WTC11 (cell line): Measurements from ENCODE around the gene AGBL1. TPM values are rescaled to one million over a fixed set of nuclear protein-coding genes. Genes with fewer than 3 reads are reported as not detected.

ENCODE experiments used
- ATAC-seq: fragments of 200-7000 bp; cut with Tn5 transposase; 2 replicates; pipeline ENCODE4 v1.10.0; 2021; ENCODE audit warnings: mild to moderate bottlenecking, moderate library complexity
- CTCF ChIA-PET: fragments of 300-600 bp; sonication (Branson Sonifier 250); formaldehyde crosslinking; loops from one replicate; lab custom pipeline; 2021; ENCODE audit warnings: antibody characterized with exemption; lab: Charles Lee
- POLR2A ChIA-PET: fragments of 350-600 bp; sonication (Branson Sonifier 250); formaldehyde crosslinking; loops from one replicate; lab custom pipeline; 2021; ENCODE audit warnings: antibody characterized with exemption; lab: Charles Lee
- DNase-seq: peaks from one replicate; pipeline ENCODE4 v3.0.0; 2021; ENCODE audit warnings: low spot score
- H3K27ac Mint-ChIP-seq: 2 replicates; pipeline ENCODE4 v1.8.0; 2021; ENCODE audit warnings: mixed read lengths
- H3K27me3 Mint-ChIP-seq: 2 replicates; pipeline ENCODE4 v1.8.0; 2021; ENCODE audit warnings: low read depth, mild to moderate bottlenecking, moderate library complexity, mixed read lengths
- H3K36me3 Mint-ChIP-seq: 2 replicates; pipeline ENCODE4 v1.8.0; 2021; ENCODE audit warnings: mixed read lengths
- H3K4me1 Mint-ChIP-seq: 2 replicates; pipeline ENCODE4 v1.8.0; 2022; ENCODE audit warnings: mixed read lengths
- H3K4me3 Mint-ChIP-seq: 2 replicates; pipeline ENCODE4 v1.8.0; 2021; ENCODE audit warnings: mild to moderate bottlenecking, moderate library complexity, mixed read lengths
- H3K9me3 Mint-ChIP-seq: 2 replicates; pipeline ENCODE4 v1.8.0; 2021; ENCODE audit warnings: mixed read lengths
- ETV6 ChIP-seq: sonication (generic); formaldehyde crosslinking; IDR thresholded peaks from 2 replicates; pipeline ENCODE4 v1.8.1; 2022; ENCODE audit warnings: mild to moderate bottlenecking, missing genetic modification reagents
- FOXJ3 ChIP-seq: sonication (generic); formaldehyde crosslinking; IDR thresholded peaks from 2 replicates; pipeline ENCODE4 v1.9.0; 2021; ENCODE audit warnings: missing genetic modification reagents, mild to moderate bottlenecking, borderline replicate concordance
- IRF2 ChIP-seq: sonication (generic); formaldehyde crosslinking; IDR thresholded peaks from 2 replicates; pipeline ENCODE4 v1.8.0; 2022; ENCODE audit warnings: low read depth, missing genetic modification reagents, borderline replicate concordance
- JAZF1 ChIP-seq: fragments of 250-450 bp; sonication (Bioruptor Pico); IDR thresholded peaks from 2 replicates; pipeline ENCODE4 v1.9.0; 2021; ENCODE audit warnings: moderate library complexity, mild to moderate bottlenecking, inconsistent platforms
- MXD4 ChIP-seq: fragments of 250-450 bp; sonication (Bioruptor Pico); IDR thresholded peaks from 2 replicates; pipeline ENCODE4 v1.8.0; 2021; ENCODE audit warnings: mild to moderate bottlenecking, moderate library complexity, borderline replicate concordance
- PRRX2 ChIP-seq: fragments of 250-450 bp; sonication (Bioruptor Pico); IDR thresholded peaks from 2 replicates; pipeline ENCODE4 v1.8.0; 2021; ENCODE audit warnings: mild to moderate bottlenecking
- SMAD4 ChIP-seq: sonication (generic); formaldehyde crosslinking; IDR thresholded peaks from 2 replicates; pipeline ENCODE4 v1.8.0; 2022; ENCODE audit warnings: mild to moderate bottlenecking, missing genetic modification reagents
- SP1 ChIP-seq: sonication (generic); formaldehyde crosslinking; conservative IDR thresholded peaks from 2 replicates; pipeline ENCODE4 v1.8.1; 2022; ENCODE audit warnings: missing genetic modification reagents
- ZNF219 ChIP-seq: sonication (generic); formaldehyde crosslinking; IDR thresholded peaks from 2 replicates; pipeline ENCODE4 v1.8.0; 2023; ENCODE audit warnings: missing genetic modification reagents, mild to moderate bottlenecking, borderline replicate concordance
- ZNF396 ChIP-seq: fragments of 250-450 bp; sonication (Bioruptor Pico); IDR thresholded peaks from 2 replicates; pipeline ENCODE4 v1.8.0; 2021; ENCODE audit warnings: mild to moderate bottlenecking, moderate library complexity, borderline replicate concordance
- ZNF416 ChIP-seq: fragments of 250-450 bp; sonication (Bioruptor Pico); IDR thresholded peaks from 2 replicates; pipeline ENCODE4 v1.9.0; 2021; ENCODE audit warnings: mild to moderate bottlenecking, inconsistent platforms
- ZNF671 ChIP-seq: fragments of 250-450 bp; sonication (Bioruptor Pico); IDR thresholded peaks from 2 replicates; pipeline ENCODE4 v1.8.0; 2021; ENCODE audit warnings: mild to moderate bottlenecking
- total RNA-seq: library from RNA; stranded (reverse); gene quantifications from 3 replicates; pipeline ENCODE4 v1.2.3, GENCODE V29; 2021
- TF ChIP-seq, protein P1 (sequence below): fragments of 250-450 bp; sonication (Bioruptor Pico); IDR thresholded peaks from 2 replicates; pipeline ENCODE4 v1.9.0; 2021; ENCODE audit warnings: mild to moderate bottlenecking
- TF ChIP-seq, protein P2 (sequence below): fragments of 250-450 bp; sonication (Bioruptor Pico); IDR thresholded peaks from 2 replicates; pipeline ENCODE4 v1.8.0; 2021; ENCODE audit warnings: mild to moderate bottlenecking
- TF ChIP-seq, protein P3 (sequence below): sonication (generic); formaldehyde crosslinking; IDR thresholded peaks from 2 replicates; pipeline ENCODE4 v1.8.1; 2022; ENCODE audit warnings: mild to moderate bottlenecking, moderate library complexity, missing genetic modification reagents
- TF ChIP-seq, protein P4 (sequence below): sonication (generic); formaldehyde crosslinking; IDR thresholded peaks from 2 replicates; pipeline ENCODE4 v1.8.0; 2022; ENCODE audit warnings: mild to moderate bottlenecking, missing genetic modification reagents
- TF ChIP-seq, protein P5 (sequence below): sonication (generic); formaldehyde crosslinking; IDR thresholded peaks from 2 replicates; pipeline ENCODE4 v1.8.1; 2023; ENCODE audit warnings: mild to moderate bottlenecking, missing genetic modification reagents
- TF ChIP-seq, protein P6 (sequence below): sonication (generic); formaldehyde crosslinking; IDR thresholded peaks from 2 replicates; pipeline ENCODE4 v1.8.1; 2022; ENCODE audit warnings: low read depth, mild to moderate bottlenecking, moderate library complexity, missing genetic modification reagents, borderline replicate concordance
- TF ChIP-seq, protein P7 (sequence below): sonication (generic); formaldehyde crosslinking; IDR thresholded peaks from 2 replicates; pipeline ENCODE4 v1.8.1; 2022; ENCODE audit warnings: missing genetic modification reagents, borderline replicate concordance

AGBL1 gene
- total RNA-seq, 1 experiment from 2014 or later, result not detected

DNA sequence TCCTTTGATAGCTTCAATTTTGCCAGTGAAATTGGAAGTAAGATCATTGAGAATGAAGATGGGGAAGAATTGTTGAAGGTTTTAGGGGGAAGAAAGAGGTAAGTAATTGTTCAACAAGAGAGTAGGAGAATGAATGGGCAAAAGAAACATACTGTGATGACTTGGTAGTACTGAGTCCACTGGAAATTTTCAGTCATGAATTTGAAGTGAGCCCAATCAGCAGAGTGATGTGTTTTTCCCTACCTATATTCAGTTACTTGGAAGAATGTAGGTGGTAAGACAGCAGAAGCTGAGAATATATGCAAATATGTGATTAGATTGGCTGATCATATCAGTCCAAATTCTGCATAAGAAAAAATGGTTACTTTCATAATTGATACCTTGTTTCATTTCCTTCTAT lies 569.6 kb downstream of the AGBL1 start:
- TF ChIP-seq, protein P1, sequence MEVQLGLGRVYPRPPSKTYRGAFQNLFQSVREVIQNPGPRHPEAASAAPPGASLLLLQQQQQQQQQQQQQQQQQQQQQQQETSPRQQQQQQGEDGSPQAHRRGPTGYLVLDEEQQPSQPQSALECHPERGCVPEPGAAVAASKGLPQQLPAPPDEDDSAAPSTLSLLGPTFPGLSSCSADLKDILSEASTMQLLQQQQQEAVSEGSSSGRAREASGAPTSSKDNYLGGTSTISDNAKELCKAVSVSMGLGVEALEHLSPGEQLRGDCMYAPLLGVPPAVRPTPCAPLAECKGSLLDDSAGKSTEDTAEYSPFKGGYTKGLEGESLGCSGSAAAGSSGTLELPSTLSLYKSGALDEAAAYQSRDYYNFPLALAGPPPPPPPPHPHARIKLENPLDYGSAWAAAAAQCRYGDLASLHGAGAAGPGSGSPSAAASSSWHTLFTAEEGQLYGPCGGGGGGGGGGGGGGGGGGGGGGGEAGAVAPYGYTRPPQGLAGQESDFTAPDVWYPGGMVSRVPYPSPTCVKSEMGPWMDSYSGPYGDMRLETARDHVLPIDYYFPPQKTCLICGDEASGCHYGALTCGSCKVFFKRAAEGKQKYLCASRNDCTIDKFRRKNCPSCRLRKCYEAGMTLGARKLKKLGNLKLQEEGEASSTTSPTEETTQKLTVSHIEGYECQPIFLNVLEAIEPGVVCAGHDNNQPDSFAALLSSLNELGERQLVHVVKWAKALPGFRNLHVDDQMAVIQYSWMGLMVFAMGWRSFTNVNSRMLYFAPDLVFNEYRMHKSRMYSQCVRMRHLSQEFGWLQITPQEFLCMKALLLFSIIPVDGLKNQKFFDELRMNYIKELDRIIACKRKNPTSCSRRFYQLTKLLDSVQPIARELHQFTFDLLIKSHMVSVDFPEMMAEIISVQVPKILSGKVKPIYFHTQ (CRISPR knock-in tag), result no peak
- TF ChIP-seq ETV6 (no peak), IRF2 (no peak), SMAD4 (CRISPR knock-in tag) (no peak), ZNF396 (CRISPR knock-in tag) (no peak), ZNF416 (CRISPR knock-in tag) (no peak), SP1 (CRISPR knock-in tag) (no peak), JAZF1 (CRISPR knock-in tag) (no peak), ZNF671 (CRISPR knock-in tag) (no peak), MXD4 (CRISPR knock-in tag) (no peak), ZNF219 (CRISPR knock-in tag) (no peak), PRRX2 (CRISPR knock-in tag) (no peak), FOXJ3 (CRISPR knock-in tag) (no peak)
- TF ChIP-seq, protein P2, sequence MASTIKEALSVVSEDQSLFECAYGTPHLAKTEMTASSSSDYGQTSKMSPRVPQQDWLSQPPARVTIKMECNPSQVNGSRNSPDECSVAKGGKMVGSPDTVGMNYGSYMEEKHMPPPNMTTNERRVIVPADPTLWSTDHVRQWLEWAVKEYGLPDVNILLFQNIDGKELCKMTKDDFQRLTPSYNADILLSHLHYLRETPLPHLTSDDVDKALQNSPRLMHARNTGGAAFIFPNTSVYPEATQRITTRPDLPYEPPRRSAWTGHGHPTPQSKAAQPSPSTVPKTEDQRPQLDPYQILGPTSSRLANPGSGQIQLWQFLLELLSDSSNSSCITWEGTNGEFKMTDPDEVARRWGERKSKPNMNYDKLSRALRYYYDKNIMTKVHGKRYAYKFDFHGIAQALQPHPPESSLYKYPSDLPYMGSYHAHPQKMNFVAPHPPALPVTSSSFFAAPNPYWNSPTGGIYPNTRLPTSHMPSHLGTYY (CRISPR knock-in tag), result no peak
- TF ChIP-seq, protein P3, sequence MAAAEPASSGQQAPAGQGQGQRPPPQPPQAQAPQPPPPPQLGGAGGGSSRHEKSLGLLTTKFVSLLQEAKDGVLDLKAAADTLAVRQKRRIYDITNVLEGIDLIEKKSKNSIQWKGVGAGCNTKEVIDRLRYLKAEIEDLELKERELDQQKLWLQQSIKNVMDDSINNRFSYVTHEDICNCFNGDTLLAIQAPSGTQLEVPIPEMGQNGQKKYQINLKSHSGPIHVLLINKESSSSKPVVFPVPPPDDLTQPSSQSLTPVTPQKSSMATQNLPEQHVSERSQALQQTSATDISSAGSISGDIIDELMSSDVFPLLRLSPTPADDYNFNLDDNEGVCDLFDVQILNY, result no peak
- TF ChIP-seq, protein P4, sequence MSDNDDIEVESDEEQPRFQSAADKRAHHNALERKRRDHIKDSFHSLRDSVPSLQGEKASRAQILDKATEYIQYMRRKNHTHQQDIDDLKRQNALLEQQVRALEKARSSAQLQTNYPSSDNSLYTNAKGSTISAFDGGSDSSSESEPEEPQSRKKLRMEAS (CRISPR knock-in tag), result no peak
- TF ChIP-seq, protein P5, sequence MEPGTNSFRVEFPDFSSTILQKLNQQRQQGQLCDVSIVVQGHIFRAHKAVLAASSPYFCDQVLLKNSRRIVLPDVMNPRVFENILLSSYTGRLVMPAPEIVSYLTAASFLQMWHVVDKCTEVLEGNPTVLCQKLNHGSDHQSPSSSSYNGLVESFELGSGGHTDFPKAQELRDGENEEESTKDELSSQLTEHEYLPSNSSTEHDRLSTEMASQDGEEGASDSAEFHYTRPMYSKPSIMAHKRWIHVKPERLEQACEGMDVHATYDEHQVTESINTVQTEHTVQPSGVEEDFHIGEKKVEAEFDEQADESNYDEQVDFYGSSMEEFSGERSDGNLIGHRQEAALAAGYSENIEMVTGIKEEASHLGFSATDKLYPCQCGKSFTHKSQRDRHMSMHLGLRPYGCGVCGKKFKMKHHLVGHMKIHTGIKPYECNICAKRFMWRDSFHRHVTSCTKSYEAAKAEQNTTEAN, result no peak
- TF ChIP-seq, protein P6, sequence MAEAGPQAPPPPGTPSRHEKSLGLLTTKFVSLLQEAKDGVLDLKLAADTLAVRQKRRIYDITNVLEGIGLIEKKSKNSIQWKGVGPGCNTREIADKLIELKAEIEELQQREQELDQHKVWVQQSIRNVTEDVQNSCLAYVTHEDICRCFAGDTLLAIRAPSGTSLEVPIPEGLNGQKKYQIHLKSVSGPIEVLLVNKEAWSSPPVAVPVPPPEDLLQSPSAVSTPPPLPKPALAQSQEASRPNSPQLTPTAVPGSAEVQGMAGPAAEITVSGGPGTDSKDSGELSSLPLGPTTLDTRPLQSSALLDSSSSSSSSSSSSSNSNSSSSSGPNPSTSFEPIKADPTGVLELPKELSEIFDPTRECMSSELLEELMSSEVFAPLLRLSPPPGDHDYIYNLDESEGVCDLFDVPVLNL (CRISPR knock-in tag), result no peak
- TF ChIP-seq, protein P7, sequence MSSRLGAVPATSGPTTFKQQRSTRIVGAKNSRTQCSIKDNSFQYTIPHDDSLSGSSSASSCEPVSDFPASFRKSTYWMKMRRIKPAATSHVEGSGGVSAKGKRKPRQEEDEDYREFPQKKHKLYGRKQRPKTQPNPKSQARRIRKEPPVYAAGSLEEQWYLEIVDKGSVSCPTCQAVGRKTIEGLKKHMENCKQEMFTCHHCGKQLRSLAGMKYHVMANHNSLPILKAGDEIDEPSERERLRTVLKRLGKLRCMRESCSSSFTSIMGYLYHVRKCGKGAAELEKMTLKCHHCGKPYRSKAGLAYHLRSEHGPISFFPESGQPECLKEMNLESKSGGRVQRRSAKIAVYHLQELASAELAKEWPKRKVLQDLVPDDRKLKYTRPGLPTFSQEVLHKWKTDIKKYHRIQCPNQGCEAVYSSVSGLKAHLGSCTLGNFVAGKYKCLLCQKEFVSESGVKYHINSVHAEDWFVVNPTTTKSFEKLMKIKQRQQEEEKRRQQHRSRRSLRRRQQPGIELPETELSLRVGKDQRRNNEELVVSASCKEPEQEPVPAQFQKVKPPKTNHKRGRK (CRISPR knock-in tag), result no peak
- TF ChIP-seq, all 79 proteins: peak for 0
- CTCF ChIA-PET, result no interaction called here
- no peak for ATAC-seq
- 0 out of 2 replicates have a peak, but pooled peaks cover 3% of the 10 kb centered on the region for H3K9me3 Mint-ChIP-seq
- no peak for DNase-seq
- H3K4me1 Mint-ChIP-seq, result 0 out of 2 replicates have a peak, but pooled peaks cover 5% of the 10 kb centered on the region
- no peak overlapping the region for H3K27ac Mint-ChIP-seq
- H3K27me3 Mint-ChIP-seq, result no peaks in the 10 kb centered on the region
- POLR2A ChIA-PET, result no interaction called here
- H3K4me3 Mint-ChIP-seq, result no peak overlapping the region
- H3K36me3 Mint-ChIP-seq, result no peaks in the 10 kb centered on the region
